Daoy (cell line): ENCODE data around the gene TATDN3. TPM values are rescaled to one million over a fixed set of nuclear protein-coding genes. Genes with fewer than 3 reads are reported as not detected.
"Not testable (repeated sequence)": the region's sequence is repeated elsewhere in the genome, so short reads cannot be mapped to it uniquely, and the experiment has no call there.

Experiments used
- DNase-seq: peaks from one replicate; pipeline ENCODE4 v3.0.0-alpha.2; 2015; ENCODE audit warnings: low read depth
- total RNA-seq: library from RNA; depleted of rRNA; stranded (reverse); fragments of >200 nt; shearing (Covaris generic); gene quantifications from 2 replicates; pipeline ENCODE4 v1.2.3, GENCODE V29; 2014; rRNA removed

Gene TATDN3
- total RNA-seq, 1 experiment from 2014 or later, result 18.7 TPM

DNA sequence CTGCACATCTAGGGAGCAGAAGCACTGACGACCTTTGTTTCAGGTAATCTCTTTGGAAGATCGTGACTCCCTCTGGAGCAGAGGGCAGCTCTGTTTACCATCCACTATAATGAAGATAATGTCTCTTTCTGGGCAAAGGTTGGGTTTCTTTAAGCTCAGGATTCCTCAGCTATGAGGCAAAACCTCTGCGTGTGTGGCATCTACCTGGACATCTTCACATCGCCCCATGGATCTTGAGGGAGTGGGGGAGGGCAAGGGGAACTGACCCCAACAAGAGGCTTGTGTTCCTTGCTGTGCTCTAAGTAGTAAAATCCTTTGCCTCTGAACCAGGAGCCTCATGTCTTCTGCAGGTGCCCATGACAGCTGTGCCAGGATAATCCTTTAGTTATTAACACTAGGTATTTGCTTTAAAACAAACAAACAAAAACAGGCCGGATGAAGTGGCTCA is 36.2 kb downstream of the TATDN3 start:
- no peak for DNase-seq

DNA sequence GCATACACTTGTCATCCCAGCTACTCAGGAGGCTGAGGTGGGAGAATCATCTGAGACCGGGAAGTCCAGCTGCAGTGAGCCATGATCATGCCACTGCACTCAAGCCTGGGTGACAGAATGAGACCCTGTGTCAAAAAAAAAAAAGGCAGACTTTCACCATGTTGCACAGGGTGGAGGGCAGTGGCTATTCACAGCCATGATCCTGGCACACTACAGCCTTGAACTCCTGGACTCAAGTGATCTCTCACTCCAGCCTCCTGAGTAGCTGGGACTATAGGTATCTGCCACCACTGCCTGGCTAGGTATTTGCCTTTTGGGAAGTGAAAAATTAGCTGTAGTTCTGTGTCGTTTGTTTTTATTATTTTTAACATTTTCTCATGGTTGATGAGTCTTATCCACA is 36.7 kb downstream of the TATDN3 start:
- no peak for DNase-seq

DNA sequence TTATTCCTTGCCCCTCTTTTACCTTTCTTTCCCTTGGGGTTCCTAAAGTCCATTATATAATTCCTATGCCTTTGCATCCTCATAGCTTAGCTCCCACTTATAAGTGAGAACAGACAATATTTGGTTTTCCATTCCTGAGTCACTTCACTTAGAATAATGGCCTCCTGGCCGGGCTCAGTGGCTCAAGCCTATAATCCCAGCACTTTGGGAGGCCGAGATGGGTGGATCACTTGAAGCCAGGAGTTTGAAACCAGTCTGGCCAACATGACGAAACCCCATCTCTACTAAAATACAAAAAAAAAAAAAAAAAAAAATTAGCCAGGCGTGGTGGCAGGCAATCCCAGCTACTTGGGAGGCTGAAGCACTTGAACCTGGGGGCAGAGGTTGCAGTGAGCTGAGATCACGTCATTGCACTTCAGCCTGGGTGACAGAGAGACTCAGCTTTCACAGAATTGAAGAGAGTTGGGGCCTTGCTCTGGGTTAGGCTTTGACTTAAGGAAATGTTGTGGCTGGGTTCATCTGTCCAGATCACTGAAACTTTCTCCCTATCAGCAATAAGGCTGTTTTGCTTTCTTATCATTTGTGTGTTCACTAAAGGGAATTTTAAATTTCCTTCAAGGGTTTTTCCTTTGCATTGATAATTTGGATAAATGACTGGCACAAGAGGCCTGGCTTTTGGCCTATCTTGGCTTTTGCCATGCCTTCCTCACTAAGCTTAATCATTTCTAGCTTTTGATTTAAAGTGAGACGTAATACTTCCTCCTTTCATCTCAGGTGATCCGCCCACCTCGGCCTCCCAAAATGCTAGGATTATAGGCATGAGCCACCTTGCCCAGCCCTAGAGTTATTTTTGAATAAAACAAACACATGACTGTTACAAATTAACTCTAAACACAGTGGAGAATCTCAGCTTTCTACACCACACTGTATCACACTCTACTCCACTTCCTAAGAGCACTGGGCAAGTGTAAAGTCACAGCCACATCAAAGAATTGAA is 41.8 kb downstream of the TATDN3 start:
- not testable (repeated sequence) for DNase-seq

DNA sequence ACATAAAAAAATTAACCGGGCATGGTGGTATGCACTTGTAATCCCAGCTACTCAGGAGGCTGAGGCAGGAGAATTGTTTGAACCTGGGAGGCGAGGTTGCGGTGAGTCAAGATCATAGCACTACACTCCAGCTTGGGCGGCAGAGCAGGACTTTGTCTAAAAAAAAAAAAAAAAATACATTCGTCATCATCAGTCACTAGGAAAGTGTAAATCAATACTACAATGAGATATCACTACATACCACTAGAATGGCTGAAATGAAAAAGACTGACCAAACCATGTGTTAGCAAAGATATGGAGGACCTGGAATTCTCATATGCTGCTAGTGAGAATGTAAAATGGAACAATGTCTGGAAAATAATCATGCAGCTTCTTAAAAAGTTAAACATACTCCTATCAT is 46.5 kb downstream of the TATDN3 start:
- peak; percentile 21 for DNase-seq

DNA sequence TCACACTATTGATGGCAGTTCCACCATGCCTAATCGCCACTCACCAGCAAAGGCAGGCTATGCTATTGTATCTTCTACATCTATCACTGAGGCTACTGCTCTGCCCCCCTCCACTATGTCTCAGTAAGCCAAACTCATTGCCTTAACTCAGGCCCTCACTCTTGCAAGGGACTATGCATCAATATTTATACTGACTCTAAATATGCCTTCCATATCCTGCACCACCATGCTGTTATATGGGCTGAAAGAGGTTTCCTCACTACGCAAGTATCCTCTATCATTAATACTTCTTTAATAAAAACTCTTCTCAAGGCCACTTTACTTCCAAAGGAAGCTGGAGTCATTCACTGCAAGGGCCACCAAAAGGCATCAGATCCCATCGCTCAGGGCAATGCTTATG is 52.8 kb downstream of the TATDN3 start:
- not testable (repeated sequence) for DNase-seq

DNA sequence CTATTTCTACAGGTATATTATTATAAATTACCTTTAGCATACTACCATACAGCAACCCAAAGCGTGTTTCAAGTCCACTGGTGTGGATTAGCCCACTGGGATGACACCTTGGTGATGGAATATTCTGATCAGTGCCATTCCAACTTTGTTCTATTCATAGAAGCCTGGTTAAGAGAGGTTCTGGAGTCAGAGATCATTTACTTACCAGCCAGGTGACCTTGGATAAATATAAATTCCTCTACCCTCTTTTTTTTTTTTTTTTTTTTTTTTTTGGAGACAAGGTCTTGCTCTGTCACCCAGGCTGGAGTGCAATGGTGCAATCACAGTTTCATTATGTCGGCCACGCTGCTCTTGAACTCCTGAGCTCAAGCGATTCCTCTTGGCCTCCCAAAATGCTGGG is 55.9 kb downstream of the TATDN3 start, which contains the start of gene SPATA45:
Gene SPATA45 (minus strand): TSS at position 101 of the 400 bp plus-strand sequence. CDS start 11,500 bp downstream, outside the sequence.
- no peak for DNase-seq

DNA sequence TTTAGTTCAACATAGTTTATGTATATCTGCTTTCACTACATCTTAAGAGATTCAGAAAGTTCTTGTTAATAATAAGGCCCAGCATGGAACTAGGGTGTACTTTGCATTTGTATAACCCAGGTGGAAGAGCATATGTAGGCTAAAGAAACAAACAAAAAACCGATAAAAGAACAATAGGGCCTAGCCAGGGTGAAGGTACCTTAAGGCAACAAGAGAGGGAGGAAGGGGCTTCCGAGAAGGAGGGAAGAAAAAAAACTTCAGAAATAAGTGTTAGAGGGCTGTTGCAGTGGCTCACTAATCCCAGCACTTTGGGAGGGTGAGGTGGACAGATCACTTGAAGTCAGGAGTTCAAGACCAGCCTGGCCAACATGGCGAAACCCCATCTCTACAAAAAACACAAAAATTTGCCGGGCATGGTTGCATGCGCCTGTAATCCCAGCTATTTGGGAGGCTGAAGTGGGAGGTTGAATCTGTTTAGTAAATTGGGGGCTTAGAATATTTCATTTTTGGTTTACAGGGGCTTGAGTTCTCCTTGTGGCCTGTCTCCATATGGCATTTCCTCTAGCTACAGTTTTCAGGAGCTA is 60.5 kb downstream of the TATDN3 start:
- DNase-seq, result no peak

DNA sequence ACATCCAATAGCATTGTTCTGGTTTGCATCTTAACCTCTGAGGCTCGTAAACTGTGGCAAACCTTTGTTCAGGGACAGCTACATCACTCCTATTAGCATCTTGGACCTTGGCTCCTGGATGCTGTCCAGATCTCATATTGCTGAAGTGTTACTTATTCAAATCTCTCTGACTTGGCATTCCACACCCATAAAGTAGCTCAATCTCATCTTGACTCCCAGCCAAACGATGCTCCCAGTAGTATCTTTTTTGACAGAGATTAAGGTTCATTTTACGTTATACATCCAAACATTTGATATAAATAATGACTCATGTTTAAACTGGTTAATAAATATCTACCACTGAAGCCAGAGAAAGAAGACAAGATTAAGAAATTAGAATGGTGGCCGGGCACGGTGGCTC is 62.0 kb downstream of the TATDN3 start:
- no peak for DNase-seq

DNA sequence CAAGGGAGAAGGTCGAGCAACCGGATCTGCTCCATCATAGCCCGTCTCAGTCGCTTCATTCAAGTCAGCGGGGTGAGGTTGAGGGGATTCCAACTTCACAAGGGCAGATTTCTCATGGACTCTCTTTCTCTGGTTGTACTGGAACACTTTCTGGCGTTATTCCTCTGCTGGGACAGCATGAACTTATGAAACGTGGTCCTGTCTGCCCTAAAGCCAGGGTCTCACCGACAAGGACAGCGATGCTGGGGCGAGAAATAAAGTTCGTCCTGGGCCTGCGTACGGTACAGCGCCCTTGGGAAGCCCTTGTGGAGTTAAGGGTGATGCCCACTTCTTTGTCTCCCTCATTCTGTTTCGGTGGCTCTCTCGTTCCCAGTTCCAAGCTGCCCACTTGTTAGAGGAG is 65.1 kb downstream of the TATDN3 start:
- no peak for DNase-seq

DNA sequence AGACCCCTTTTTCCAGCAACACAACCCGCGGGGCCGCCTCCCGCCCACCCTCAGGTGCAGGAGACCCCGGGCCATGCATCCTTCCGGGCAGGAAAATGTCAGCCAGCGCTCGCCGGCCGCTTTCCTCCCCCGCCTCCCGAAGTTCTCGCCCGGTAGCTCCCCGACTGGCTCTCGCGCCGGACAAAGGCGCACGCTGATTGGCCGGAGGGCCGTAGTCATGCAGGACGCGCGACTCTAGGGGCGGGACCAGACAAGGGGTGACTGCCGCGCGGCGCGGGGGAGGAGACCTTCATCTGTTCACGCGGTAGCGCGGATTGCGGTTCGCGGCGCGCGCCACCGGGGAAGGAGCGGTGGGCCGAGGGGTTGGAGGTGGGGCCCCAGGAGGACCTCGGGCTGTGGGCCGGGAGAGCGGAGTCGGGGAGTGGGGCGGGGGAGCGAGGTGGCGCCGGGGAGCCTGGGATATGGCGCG is 66.3 kb downstream of the TATDN3 start, which contains the start of gene FLVCR1:
Gene FLVCR1 (plus strand): TSS at position 284 of the 469 bp plus-strand sequence. CDS start 178 bp downstream, at position 462.
- peak; percentile 99 for DNase-seq

DNA sequence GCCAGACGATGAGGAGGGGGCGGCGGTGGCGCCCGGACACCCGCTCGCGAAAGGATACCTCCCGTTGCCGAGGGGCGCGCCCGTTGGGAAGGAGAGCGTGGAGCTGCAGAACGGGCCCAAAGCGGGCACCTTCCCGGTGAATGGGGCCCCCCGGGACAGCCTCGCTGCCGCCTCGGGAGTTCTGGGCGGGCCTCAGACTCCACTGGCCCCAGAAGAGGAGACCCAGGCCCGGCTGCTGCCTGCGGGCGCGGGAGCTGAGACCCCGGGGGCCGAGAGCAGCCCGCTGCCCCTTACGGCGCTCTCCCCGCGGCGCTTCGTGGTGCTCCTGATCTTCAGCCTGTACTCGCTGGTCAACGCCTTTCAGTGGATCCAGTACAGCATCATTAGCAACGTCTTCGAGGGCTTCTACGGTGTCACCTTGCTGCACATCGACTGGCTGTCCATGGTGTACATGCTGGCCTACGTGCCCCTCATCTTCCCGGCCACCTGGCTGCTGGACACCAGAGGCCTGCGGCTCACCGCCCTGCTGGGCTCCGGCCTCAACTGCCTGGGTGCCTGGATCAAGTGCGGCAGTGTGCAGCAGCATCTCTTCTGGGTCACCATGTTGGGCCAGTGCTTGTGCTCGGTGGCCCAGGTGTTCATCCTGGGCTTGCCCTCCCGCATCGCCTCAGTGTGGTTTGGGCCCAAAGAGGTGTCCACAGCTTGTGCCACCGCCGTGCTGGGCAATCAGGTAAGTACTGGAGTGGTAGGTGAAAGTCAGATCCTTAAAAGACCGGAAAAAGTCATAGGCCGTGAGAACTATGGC is 67.0 kb downstream of the TATDN3 start:
- DNase-seq, result peak; percentile 44

DNA sequence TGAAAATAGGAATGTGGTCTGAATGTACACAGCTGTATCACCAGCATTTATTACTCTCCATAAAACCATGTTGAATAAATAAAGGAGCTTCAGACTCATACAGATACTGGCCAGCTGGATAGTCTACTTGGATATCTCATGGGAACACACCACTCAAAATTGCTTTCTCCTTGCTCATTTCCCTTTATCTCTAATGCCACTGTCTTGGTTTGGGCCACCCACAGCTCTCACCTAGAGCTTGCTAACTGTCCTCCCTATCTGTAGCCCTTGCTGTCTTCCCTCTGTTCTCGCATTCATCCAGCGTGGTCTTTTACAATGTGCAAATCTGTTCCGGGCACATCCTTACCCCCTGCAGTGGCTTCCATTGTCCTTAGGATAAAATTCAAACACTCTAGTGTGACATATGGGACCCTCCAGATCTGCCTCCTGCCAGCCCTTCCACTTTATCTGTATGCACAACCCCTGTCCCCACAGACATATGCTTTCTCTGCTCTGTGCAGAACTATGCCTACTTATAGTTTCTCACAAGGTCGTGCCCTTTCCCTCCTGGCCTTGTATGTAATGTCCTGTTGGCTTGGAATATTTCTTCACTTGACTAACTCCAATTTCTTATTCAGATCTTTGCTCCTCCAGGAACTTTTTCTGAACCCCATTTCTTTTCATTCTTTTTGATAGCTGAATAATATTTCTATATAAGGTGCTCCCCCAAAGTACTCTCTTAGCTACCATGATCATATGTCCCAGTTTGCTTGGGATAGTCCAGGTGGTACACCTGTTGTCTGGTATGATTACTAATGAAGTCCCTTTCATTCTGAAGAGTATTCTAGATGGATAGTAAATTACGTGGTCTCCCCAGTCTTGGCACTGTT is 69.3 kb downstream of the TATDN3 start:
- peak; percentile 13 for DNase-seq

DNA sequence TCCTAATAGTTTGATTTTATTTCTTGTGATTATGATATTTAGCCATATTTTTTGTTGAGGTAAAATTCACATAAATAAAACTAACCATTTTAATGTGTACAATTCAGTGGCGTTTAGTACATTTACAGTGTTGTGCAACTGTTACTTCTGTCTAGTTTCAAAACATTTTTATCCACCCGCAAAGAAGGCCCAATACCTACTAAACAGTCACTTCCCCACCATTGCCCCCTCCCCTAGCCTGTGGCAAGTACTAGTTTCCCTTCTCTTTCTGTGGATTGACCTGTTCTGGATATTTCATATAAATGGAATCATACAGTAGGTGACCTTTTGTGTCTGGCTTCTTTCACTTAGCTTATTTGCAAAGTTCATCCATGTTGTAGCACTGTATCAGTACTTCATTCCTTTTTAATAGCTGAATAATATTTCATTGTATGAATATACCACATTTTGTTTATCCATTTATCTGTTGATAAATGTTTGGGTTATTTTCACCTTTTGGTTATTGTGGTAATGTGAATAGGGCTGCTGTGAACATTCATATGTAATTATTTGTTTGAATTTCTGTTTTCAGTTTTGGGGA is 70.5 kb downstream of the TATDN3 start:
- no peak for DNase-seq

DNA sequence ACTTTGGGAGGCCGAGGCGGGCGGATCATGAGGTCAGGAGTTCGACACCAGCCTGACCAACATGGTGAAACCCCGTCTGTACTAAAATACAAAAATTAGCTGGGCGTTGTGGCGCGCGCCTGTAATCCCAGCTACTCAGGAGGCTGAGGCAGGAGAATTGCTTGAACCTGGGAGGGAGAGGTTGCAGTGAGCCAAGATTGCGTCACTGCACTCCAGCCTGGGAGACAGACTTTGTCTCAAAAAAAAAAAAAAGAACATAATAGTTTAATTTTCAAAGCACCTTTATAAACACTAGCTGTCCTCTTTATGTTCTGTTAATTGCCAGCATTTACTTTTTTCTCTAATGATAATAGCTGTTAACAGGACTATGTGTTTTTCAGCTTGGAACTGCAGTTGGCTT is 71.7 kb downstream of the TATDN3 start:
- DNase-seq, result not testable (repeated sequence)

DNA sequence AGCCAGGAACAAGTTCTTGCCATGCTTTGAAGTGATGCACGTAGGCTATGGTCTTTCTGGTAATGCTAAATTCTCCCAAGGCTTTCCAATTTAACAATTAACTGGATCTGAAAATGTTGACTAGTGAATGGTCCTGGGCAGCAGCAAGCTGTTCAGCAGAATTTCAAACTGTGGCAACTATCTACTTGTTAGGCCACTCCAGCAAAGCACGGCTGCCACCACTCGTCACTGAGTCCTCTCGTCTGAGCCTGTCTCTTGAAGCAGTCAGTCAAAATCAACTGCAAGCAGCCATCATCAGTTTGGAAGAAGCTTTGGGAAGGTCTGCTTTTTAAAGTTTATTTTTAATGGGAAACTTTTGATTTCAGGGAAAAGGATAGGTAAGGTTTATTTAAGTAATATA is 72.5 kb downstream of the TATDN3 start:
- DNase-seq, result no peak

Other genes starting within 250 kb of the TATDN3 start
- gene ATF3, start 183.1 kb upstream of the TATDN3 start, total RNA-seq, result 17.8 and 37.4 TPM in 2 replicates
- gene BATF3, start 92.1 kb upstream of the TATDN3 start, total RNA-seq, result 3.1 and 12.4 TPM in 2 replicates
- gene NSL1, start 117 bp upstream of the TATDN3 start, total RNA-seq, result 61.3 and 79.2 TPM in 2 replicates
- gene SPATA45, start 55.8 kb downstream of the TATDN3 start, total RNA-seq, result not detected in 2 replicates
- gene FLVCR1, start 66.4 kb downstream of the TATDN3 start, total RNA-seq, result 6.3 and 8.0 TPM in 2 replicates
- 4.4 and 4.8 TPM in 2 replicates for gene VASH2, start 158.6 kb downstream of the TATDN3 start, total RNA-seq
- gene ANGEL2, start 224.0 kb downstream of the TATDN3 start, total RNA-seq, result 12.0 and 27.9 TPM in 2 replicates